Osteoblast (primary cell): ENCODE results near the gene CCL20. TPM values are rescaled to one million over a fixed set of nuclear protein-coding genes. Genes with fewer than 3 reads are reported as not detected.

ENCODE experiments used
- DNase-seq: peaks from one replicate; pipeline ENCODE4 v3.0.0; 2011; ENCODE audit warnings: low spot score, mixed read lengths; ENCODE audit not compliant: insufficient read length; ENCODE audit errors: missing footprints
- H2AFZ ChIP-seq: 2 replicates; pipeline ENCODE4 v1.6.0; 2011; ENCODE audit warnings: mild to moderate bottlenecking, low read length
- H3K27ac ChIP-seq: 2 replicates; pipeline ENCODE4 v1.5.1; 2011; ENCODE audit warnings: mild to moderate bottlenecking, low read depth, low read length, moderate library complexity
- H3K27me3 ChIP-seq: 2 replicates; pipeline ENCODE4 v1.6.0; 2012; ENCODE audit warnings: mild to moderate bottlenecking, control low read depth, inconsistent platforms, low read length, moderate library complexity; ENCODE audit not compliant: insufficient read depth
- H3K36me3 ChIP-seq: 2 replicates; pipeline ENCODE4 v1.5.1; 2011; ENCODE audit warnings: mild to moderate bottlenecking, low read length, control low read depth, moderate library complexity; ENCODE audit not compliant: insufficient read depth
- H3K4me1 ChIP-seq: 2 replicates; pipeline ENCODE4 v1.5.1; 2011; ENCODE audit warnings: mild to moderate bottlenecking, low read length, control low read depth, moderate library complexity; ENCODE audit not compliant: insufficient read depth
- H3K4me2 ChIP-seq: 2 replicates; pipeline ENCODE4 v1.6.0; 2011; ENCODE audit warnings: mild to moderate bottlenecking, low read length; ENCODE audit not compliant: insufficient read depth
- H3K4me3 ChIP-seq: fragments of 200-600 bp; sonication (generic); 3 replicates; pipeline ENCODE4 v1.5.1; 2012; ENCODE audit warnings: mild to moderate bottlenecking, low read length, inconsistent platforms; ENCODE audit not compliant: insufficient read depth
- H3K79me2 ChIP-seq: 2 replicates; pipeline ENCODE4 v1.6.0; 2012; ENCODE audit warnings: mild to moderate bottlenecking, low read length, control low read depth, inconsistent platforms; ENCODE audit not compliant: insufficient read depth
- H3K9me3 ChIP-seq: 2 replicates; pipeline ENCODE4 v1.5.1; 2011; ENCODE audit warnings: low read depth, low read length, control low read depth
- H4K20me1 ChIP-seq: 2 replicates; pipeline ENCODE4 v1.6.0; 2012; ENCODE audit warnings: mild to moderate bottlenecking, low read length, control low read depth; ENCODE audit not compliant: insufficient read depth
- total RNA-seq: library from RNA; depleted of rRNA; stranded (reverse); fragments of >200 nt; gene quantifications from 2 replicates; pipeline ENCODE4 v1.2.3, GENCODE V29; 2012
- TF ChIP-seq, protein P1 (sequence below): IDR thresholded peaks from 2 replicates; pipeline ENCODE4 v1.5.1; 2011; ENCODE audit warnings: mild to moderate bottlenecking, low read depth, low read length, moderate library complexity; ENCODE audit errors: extremely low read depth

The CCL20 gene
- total RNA-seq, 1 donor = 1.1 TPM

DNA sequence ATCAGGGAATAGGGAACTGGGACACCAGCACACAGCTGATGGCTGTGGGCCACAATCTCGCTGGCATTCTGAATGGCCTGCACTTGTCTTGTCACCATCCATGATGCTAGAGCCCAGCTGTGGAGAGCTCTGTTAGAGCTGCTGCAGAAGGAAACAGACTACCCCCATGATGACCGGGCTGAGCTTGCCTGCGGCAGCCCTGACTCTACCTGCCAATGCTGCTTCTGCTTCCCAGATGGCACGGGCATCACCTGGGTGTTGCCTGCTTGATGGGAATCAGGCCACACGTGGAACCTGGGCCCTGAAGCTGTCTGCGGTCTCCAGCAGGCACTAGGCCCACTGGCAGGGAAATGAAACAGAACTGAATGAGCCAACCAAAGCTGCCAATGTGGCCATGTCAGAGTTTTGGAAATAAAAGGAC is 46.6 kb downstream of the CCL20 start:
- Histone ChIP-seq H3K27me3 (no peaks in the 10 kb centered on the region), H3K27ac (no peak overlapping the region), H3K36me3 (no peaks in the 10 kb centered on the region), H4K20me1 (no peaks in the 10 kb centered on the region), H2AFZ (peak overlapping the region; percentile 74), H3K4me3 (no peak overlapping the region), H3K4me1 (peaks cover 36% of the 10 kb centered on the region), H3K79me2 (no peaks in the 10 kb centered on the region), H3K4me2 (no peak overlapping the region), H3K9me3 (no peaks in the 10 kb centered on the region)
- DNase-seq = no peak
- TF ChIP-seq, protein P1, sequence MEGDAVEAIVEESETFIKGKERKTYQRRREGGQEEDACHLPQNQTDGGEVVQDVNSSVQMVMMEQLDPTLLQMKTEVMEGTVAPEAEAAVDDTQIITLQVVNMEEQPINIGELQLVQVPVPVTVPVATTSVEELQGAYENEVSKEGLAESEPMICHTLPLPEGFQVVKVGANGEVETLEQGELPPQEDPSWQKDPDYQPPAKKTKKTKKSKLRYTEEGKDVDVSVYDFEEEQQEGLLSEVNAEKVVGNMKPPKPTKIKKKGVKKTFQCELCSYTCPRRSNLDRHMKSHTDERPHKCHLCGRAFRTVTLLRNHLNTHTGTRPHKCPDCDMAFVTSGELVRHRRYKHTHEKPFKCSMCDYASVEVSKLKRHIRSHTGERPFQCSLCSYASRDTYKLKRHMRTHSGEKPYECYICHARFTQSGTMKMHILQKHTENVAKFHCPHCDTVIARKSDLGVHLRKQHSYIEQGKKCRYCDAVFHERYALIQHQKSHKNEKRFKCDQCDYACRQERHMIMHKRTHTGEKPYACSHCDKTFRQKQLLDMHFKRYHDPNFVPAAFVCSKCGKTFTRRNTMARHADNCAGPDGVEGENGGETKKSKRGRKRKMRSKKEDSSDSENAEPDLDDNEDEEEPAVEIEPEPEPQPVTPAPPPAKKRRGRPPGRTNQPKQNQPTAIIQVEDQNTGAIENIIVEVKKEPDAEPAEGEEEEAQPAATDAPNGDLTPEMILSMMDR = no peak

DNA sequence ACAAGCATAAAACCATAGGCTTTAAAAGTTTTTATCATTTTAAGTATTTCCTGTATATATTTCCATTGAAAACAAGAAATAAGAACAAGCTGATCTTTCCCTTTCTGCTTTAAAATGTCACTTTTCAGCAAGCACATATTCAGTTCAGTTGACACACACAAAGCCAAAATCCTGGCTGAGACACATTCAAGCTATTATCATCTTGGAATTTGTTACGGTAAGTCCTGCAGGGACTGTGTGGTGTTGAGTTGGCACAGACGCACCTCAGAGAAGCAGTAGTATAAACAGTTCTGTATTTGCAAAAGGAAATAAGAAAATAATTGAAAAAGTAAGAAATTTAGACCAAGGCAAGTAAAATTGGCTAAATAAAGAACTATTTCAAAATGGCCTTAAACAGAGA is 47.4 kb downstream of the CCL20 start:
- H3K4me2 ChIP-seq = no peak overlapping the region
- H3K79me2 ChIP-seq = no peaks in the 10 kb centered on the region
- no peaks in the 10 kb centered on the region for H3K27me3 ChIP-seq
- no peak overlapping the region for H3K27ac ChIP-seq
- peak overlapping the region; percentile 74 for H2AFZ ChIP-seq
- H4K20me1 ChIP-seq = no peaks in the 10 kb centered on the region
- H3K36me3 ChIP-seq = no peaks in the 10 kb centered on the region
- DNase-seq = no peak
- TF ChIP-seq, protein P1 = no peak
- H3K9me3 ChIP-seq = no peaks in the 10 kb centered on the region
- H3K4me1 ChIP-seq = peaks cover 36% of the 10 kb centered on the region
- no peak overlapping the region for H3K4me3 ChIP-seq

DNA sequence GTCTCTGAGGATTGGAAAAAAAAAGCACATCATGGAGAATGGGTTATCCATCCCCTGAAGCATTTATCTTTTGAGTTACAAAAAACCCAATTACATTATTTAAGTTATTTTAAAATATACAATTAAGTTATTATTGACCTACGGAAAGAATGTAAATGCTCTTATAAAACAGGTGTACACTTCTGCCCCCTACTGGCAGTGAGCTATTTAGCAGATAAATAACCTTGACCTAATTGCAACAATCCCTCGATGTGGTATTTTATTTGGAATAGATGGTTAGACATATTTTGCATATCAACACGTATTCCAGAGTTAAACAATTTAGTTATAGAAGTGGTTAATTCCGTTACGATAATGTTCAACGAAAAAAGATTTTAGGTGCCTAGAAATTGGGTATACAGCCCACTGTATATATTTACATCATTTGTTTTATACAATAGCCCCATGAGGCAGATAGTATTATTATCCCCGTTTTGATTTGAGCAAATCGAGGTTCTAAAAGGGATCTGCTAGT is 48.6 kb downstream of the CCL20 start:
- no peak overlapping the region for H2AFZ ChIP-seq
- no peaks in the 10 kb centered on the region for H3K79me2 ChIP-seq
- H3K4me2 ChIP-seq = peak overlapping the region; percentile 32
- H4K20me1 ChIP-seq = no peaks in the 10 kb centered on the region
- no peak for DNase-seq
- H3K36me3 ChIP-seq = no peaks in the 10 kb centered on the region
- peak overlapping the region; percentile 91 for H3K27ac ChIP-seq
- peak overlapping the region; percentile 7 for H3K4me3 ChIP-seq
- no peaks in the 10 kb centered on the region for H3K27me3 ChIP-seq
- peaks cover 36% of the 10 kb centered on the region for H3K4me1 ChIP-seq
- TF ChIP-seq, protein P1 = peak; percentile 72
- no peaks in the 10 kb centered on the region for H3K9me3 ChIP-seq

DNA sequence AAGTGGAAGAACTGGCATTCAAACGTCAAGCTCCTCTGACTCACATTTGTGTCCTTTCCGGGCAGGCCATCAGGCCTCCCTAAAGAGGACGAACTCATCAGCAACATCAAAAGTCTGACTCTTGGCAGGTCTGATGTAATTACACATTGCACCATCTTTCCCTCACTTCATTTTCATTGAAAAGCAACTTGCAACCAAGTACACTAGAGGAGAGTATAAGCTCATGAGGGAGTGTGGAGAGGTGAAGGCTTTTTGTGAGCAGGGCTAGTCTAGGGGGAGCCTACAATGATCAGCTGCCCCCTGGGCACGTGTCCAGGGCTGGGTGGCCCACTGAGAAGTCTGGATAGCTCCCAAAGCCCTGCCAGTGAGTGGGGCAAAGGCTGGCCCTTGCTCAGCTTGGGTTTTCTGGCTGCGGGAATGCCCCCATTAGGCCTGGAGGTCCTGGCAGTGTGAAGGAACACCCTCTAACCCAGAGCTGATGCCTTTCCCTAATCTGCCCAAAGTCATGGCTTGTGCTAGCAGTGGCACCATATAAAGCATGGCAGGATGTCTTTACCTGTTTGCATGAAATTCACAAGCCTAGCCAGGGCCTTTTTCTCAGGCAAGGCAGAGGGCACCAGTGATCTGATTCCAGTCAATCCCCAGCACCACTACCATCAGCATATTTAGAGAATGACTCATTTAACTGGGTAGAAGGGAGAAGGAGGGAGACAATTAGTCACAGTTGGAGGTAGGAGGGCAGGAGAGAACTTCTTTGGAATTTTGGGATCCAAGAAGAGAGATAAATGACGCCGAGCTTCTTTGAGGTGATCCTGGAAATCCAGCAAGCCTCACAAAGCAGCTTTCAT is 49.3 kb downstream of the CCL20 start:
- peak; percentile 94 for DNase-seq
- Histone ChIP-seq H3K9me3 (no peaks in the 10 kb centered on the region), H3K36me3 (no peaks in the 10 kb centered on the region), H3K4me2 (peak overlapping the region; percentile 32), H3K27me3 (no peaks in the 10 kb centered on the region), H3K27ac (peak overlapping the region; percentile 91), H4K20me1 (no peaks in the 10 kb centered on the region), H2AFZ (no peak overlapping the region), H3K4me1 (peaks cover 36% of the 10 kb centered on the region), H3K79me2 (no peaks in the 10 kb centered on the region), H3K4me3 (peak overlapping the region; percentile 7)
- TF ChIP-seq, protein P1 = peak; percentile 19
